Prostate gland (tissue), 2 donors: ENCODE results near the gene OR2AG1.

ENCODE experiments used
- POLR2A ChIP-seq: fragments of 450-650 bp; IDR thresholded peaks from one replicate; pipeline ENCODE4 v1.6.1; 2016; ENCODE audit warnings: antibody characterized with exemption, mild to moderate bottlenecking
- POLR2AphosphoS5 ChIP-seq: sonication (generic); formaldehyde crosslinking; IDR thresholded peaks from one replicate; pipeline ENCODE4 v1.6.1; 2017; ENCODE audit warnings: antibody characterized with exemption
- TF ChIP-seq, protein P1 (sequence below), 4 experiments: fragments of 200-600 bp in 2 of 4; fragments of 450-650 bp in 2 of 4; sonication (generic) in 2 of 4; IDR thresholded peaks; 1 replicate in 3 of 4; 2 replicates in 1 of 4; pipeline ENCODE4 v1.5.1; 2016 to 2019; ENCODE audit warnings: antibody characterized with exemption in 4 of 4, mild to moderate bottlenecking in 2 of 4, moderate library complexity in 2 of 4

DNA sequence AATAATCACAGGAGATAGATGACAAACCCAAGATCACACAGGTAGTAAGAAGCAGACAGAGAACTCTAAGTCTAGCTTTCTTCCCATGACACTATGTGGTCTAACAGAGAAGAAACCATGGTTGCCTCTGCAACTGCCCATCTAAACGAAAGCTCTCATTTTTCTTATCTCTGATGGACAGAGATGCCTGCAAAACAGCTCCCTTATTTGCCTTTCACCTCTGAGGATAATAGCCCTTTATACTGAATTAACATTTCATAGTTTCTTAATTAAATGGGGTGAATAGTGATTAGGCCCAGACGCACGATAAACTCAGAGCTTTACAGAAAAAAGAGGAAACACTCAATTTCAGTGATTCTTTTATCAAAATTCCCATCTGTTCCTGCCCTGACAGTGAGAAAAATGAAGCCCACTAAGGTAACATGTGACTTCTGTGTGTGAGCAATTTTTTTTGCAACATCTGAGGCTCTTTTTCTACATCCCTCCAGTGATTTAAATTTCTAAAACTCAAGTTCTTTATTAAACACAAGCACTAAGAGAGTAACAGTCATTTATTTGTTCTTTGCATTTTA is 35.6 kb upstream of the OR2AG1 start:
- TF ChIP-seq, protein P1, sequence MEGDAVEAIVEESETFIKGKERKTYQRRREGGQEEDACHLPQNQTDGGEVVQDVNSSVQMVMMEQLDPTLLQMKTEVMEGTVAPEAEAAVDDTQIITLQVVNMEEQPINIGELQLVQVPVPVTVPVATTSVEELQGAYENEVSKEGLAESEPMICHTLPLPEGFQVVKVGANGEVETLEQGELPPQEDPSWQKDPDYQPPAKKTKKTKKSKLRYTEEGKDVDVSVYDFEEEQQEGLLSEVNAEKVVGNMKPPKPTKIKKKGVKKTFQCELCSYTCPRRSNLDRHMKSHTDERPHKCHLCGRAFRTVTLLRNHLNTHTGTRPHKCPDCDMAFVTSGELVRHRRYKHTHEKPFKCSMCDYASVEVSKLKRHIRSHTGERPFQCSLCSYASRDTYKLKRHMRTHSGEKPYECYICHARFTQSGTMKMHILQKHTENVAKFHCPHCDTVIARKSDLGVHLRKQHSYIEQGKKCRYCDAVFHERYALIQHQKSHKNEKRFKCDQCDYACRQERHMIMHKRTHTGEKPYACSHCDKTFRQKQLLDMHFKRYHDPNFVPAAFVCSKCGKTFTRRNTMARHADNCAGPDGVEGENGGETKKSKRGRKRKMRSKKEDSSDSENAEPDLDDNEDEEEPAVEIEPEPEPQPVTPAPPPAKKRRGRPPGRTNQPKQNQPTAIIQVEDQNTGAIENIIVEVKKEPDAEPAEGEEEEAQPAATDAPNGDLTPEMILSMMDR (IDR thresholded peaks at IDR 0.05), result no peak
- TF ChIP-seq POLR2AphosphoS5 (no peak), POLR2A (no peak)
